ENCODE measurements around the gene FLT4.
"Not testable (repeated sequence)": the region's sequence is repeated elsewhere in the genome, so short reads cannot be mapped to it uniquely, and the experiment has no call there.

The FLT4 gene

GRCh38 chr5:180649297-180650039 lies at the start of gene FLT4:
Gene FLT4 (minus strand): TSS chr5:180649600. CDS start chr5:180649545, 55 bp downstream.
- no peak for DNase-seq

GRCh38 chr5:180699042-180699441 lies 49.6 kb upstream of the FLT4 start:
- DNase-seq, result no peak

GRCh38 chr5:180696116-180696515 lies 46.7 kb upstream of the FLT4 start:
- no peak for DNase-seq

GRCh38 chr5:180692429-180692828 lies 43.0 kb upstream of the FLT4 start:
- no peak for DNase-seq

GRCh38 chr5:180691046-180691445 lies 41.6 kb upstream of the FLT4 start:
- no peak for DNase-seq

- no peak for DNase-seq
Measured at GRCh38 chr5:180690562-180690961, 41.2 kb upstream of the FLT4 start.

- no peak for DNase-seq
Measured at GRCh38 chr5:180689775-180690174, 40.4 kb upstream of the FLT4 start.

- peak; percentile 41 for DNase-seq
Measured at GRCh38 chr5:180689071-180689694, 39.8 kb upstream of the FLT4 start.

- no peak for DNase-seq
Measured at GRCh38 chr5:180688330-180689070, 39.1 kb upstream of the FLT4 start.

GRCh38 chr5:180686799-180687198 lies 37.4 kb upstream of the FLT4 start:
- DNase-seq, result not testable (repeated sequence)

GRCh38 chr5:180684623-180685161 lies 35.3 kb upstream of the FLT4 start:
- DNase-seq, result no peak

- no peak for DNase-seq
Measured at GRCh38 chr5:180683220-180683922, 34.0 kb upstream of the FLT4 start.

- DNase-seq, result no peak
Measured at GRCh38 chr5:180682560-180682959, 33.2 kb upstream of the FLT4 start.

- not testable (repeated sequence) for DNase-seq
Measured at GRCh38 chr5:180682008-180682407, 32.6 kb upstream of the FLT4 start.

GRCh38 chr5:180678319-180678718 lies 28.9 kb upstream of the FLT4 start:
- DNase-seq, result not testable (repeated sequence)

GRCh38 chr5:180675036-180675635 lies 25.7 kb upstream of the FLT4 start:
- no peak for DNase-seq

- DNase-seq, result not testable (repeated sequence)
Measured at GRCh38 chr5:180674090-180674475, 24.7 kb upstream of the FLT4 start.

GRCh38 chr5:180673371-180674089 lies 24.1 kb upstream of the FLT4 start:
- DNase-seq, result no peak

GRCh38 chr5:180671958-180672524 lies 22.6 kb upstream of the FLT4 start:
- DNase-seq, result not testable (repeated sequence)

GRCh38 chr5:180670586-180671359 lies 21.4 kb upstream of the FLT4 start:
- peak; percentile 59 for DNase-seq

- DNase-seq, result no peak
Measured at GRCh38 chr5:180670157-180670556, 20.8 kb upstream of the FLT4 start.
